Measurements from ENCODE around the gene KDM1B. TPM values are rescaled to one million over a fixed set of nuclear protein-coding genes. Genes with fewer than 3 reads are reported as not detected.

The KDM1B gene
- polyA plus RNA-seq, 1 of the 3 experiments (the other 2 are of a cell fraction), result 9.4 TPM

DNA sequence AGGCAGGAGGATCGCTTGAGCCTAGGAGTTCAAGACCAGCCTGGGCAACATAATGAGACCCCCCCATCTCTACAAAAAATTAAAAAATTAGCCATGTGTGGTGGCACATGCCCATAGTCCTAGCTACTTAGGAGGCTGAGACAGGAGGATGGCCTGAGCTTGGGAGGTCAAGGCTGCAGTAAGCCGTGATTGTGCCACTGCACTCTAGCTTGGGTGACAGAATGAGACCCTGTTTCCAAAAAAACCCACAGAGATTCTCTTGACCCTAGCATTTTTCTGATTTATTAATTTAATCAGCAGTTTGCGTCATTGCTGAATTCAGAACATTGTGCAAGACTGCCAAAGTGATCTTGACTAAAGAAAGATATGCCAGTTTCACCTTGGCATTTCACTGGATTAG is 36.8 kb downstream of the KDM1B start:
- POLR2A ChIA-PET, result no interaction called here
- Histone ChIP-seq H3K9ac (no peak overlapping the region), H3K9me2 (no peaks in the 10 kb centered on the region), H3K4me2 (no peak overlapping the region), H3K4me1 (ENCODE audit: control insufficient read depth in 1 of 2, insufficient read depth in 2 of 2, low read depth in 1 of 2, low read length in 1 of 2) (no peaks in the 10 kb centered on the region), H2AFZ (ENCODE audit: low read depth) (no peak overlapping the region), H4K20me1 (ENCODE audit: insufficient read depth) (no peaks in the 10 kb centered on the region), H3K27me3 (ENCODE audit: insufficient read depth) (no peaks in the 10 kb centered on the region), H3K9me3 (no peaks in the 10 kb centered on the region), H3K36me3 (replicated peaks in 1 of 2; ENCODE audit: control insufficient read depth in 1 of 2, insufficient read depth in 2 of 2, low read length in 1 of 2) (peaks cover 0 to 3% of the 10 kb centered on the region in 2 experiments), H3K27ac (ENCODE audit: low read depth in 2 of 2, low read length in 1 of 2) (no peak overlapping the region), H3F3A (replicated peaks; ENCODE audit: insufficient read depth) (no peaks in the 10 kb centered on the region), H3K79me2 (ENCODE audit: insufficient read depth) (no peaks in the 10 kb centered on the region), H3K4me3 (ENCODE audit: low read depth in 2 of 2, low read length in 1 of 2) (no peak overlapping the region)
- WGBS (ENCODE audit: low lambda C conversion rate), result 94% methylated on average over 3 of the region's 3 CpGs
- TF ChIP-seq, protein P1, sequence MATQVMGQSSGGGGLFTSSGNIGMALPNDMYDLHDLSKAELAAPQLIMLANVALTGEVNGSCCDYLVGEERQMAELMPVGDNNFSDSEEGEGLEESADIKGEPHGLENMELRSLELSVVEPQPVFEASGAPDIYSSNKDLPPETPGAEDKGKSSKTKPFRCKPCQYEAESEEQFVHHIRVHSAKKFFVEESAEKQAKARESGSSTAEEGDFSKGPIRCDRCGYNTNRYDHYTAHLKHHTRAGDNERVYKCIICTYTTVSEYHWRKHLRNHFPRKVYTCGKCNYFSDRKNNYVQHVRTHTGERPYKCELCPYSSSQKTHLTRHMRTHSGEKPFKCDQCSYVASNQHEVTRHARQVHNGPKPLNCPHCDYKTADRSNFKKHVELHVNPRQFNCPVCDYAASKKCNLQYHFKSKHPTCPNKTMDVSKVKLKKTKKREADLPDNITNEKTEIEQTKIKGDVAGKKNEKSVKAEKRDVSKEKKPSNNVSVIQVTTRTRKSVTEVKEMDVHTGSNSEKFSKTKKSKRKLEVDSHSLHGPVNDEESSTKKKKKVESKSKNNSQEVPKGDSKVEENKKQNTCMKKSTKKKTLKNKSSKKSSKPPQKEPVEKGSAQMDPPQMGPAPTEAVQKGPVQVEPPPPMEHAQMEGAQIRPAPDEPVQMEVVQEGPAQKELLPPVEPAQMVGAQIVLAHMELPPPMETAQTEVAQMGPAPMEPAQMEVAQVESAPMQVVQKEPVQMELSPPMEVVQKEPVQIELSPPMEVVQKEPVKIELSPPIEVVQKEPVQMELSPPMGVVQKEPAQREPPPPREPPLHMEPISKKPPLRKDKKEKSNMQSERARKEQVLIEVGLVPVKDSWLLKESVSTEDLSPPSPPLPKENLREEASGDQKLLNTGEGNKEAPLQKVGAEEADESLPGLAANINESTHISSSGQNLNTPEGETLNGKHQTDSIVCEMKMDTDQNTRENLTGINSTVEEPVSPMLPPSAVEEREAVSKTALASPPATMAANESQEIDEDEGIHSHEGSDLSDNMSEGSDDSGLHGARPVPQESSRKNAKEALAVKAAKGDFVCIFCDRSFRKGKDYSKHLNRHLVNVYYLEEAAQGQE (IDR thresholded peaks at IDR 0.05; ENCODE audit: low read depth, low read length), result no peak
- no peak for TF ChIP-seq FOXJ3 (CRISPR knock-in tag; IDR thresholded peaks at IDR 0.05)
- TF ChIP-seq CHD2 (IDR thresholded peaks at IDR 0.05; ENCODE audit: low read length, partially characterized antibody), result no peak
- no peak for TF ChIP-seq GABPA (IDR thresholded peaks at IDR 0.05; ENCODE audit: low read depth)
- no peak for TF ChIP-seq EP300 (IDR thresholded peaks at IDR 0.05; ENCODE audit: borderline replicate concordance in 1 of 2, low read depth in 1 of 2, low read length in 1 of 2)
- TF ChIP-seq SMC3 (IDR thresholded peaks at IDR 0.05; ENCODE audit: low read depth, low read length), result no peak
- TF ChIP-seq, protein P2, sequence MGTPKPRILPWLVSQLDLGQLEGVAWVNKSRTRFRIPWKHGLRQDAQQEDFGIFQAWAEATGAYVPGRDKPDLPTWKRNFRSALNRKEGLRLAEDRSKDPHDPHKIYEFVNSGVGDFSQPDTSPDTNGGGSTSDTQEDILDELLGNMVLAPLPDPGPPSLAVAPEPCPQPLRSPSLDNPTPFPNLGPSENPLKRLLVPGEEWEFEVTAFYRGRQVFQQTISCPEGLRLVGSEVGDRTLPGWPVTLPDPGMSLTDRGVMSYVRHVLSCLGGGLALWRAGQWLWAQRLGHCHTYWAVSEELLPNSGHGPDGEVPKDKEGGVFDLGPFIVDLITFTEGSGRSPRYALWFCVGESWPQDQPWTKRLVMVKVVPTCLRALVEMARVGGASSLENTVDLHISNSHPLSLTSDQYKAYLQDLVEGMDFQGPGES (IDR thresholded peaks at IDR 0.05; ENCODE audit: low read depth, low read length), result no peak
- TF ChIP-seq FOXM1 (IDR thresholded peaks at IDR 0.05; ENCODE audit: low read depth), result no peak
- CTCF ChIA-PET, result interaction anchor here (0.6 kb wide), 1 partner anchor 27 kb away, joined by 3 read pairs; no protein-coding TSS in a partner anchor
- DNase-seq, result no peak

- Histone ChIP-seq H3F3A (replicated peaks; ENCODE audit: insufficient read depth) (no peaks in the 10 kb centered on the region), H3K27me3 (ENCODE audit: insufficient read depth) (no peaks in the 10 kb centered on the region), H4K20me1 (ENCODE audit: insufficient read depth) (no peaks in the 10 kb centered on the region), H3K4me1 (ENCODE audit: control insufficient read depth in 1 of 2, insufficient read depth in 2 of 2, low read depth in 1 of 2, low read length in 1 of 2) (no peaks in the 10 kb centered on the region), H3K9me3 (no peaks in the 10 kb centered on the region), H3K79me2 (ENCODE audit: insufficient read depth) (no peaks in the 10 kb centered on the region), H3K36me3 (replicated peaks in 1 of 2; ENCODE audit: control insufficient read depth in 1 of 2, insufficient read depth in 2 of 2, low read length in 1 of 2) (peaks cover 0 to 5% of the 10 kb centered on the region in 2 experiments), H3K9ac (no peak overlapping the region), H2AFZ (ENCODE audit: low read depth) (no peak overlapping the region), H3K4me3 (ENCODE audit: low read depth in 2 of 2, low read length in 1 of 2) (no peak overlapping the region), H3K9me2 (no peaks in the 10 kb centered on the region), H3K4me2 (no peak overlapping the region), H3K27ac (ENCODE audit: low read depth in 2 of 2, low read length in 1 of 2) (no peak overlapping the region)
- over 99% methylated on average over 6 of the region's 6 CpGs for WGBS (ENCODE audit: low lambda C conversion rate)
- POLR2A ChIA-PET, result interaction anchor here (0.6 kb wide), 1 partner anchor 17 kb away, joined by 3 read pairs; no protein-coding TSS in a partner anchor
- CTCF ChIA-PET, result interaction anchor here (1.1 kb wide), 1 partner anchor 9 kb away, joined by 3 read pairs; no protein-coding TSS in a partner anchor
- DNase-seq, result no peak
- TF ChIP-seq FOSL2 (IDR thresholded peaks at IDR 0.05; ENCODE audit: borderline replicate concordance, low read depth) (no peak), CHD2 (IDR thresholded peaks at IDR 0.05; ENCODE audit: low read length, partially characterized antibody) (no peak), TAF1 (IDR thresholded peaks at IDR 0.05; ENCODE audit: borderline replicate concordance, low read depth, low read length) (no peak), GATA2 (CRISPR knock-in tag; IDR thresholded peaks at IDR 0.05) (no peak), MEF2A (IDR thresholded peaks at IDR 0.05; ENCODE audit: borderline replicate concordance, low read depth) (no peak), FOXM1 (IDR thresholded peaks at IDR 0.05; ENCODE audit: low read depth) (no peak), PBX3 (IDR thresholded peaks at IDR 0.05) (no peak), NRF1 (IDR thresholded peaks at IDR 0.05; ENCODE audit: low read depth, low read length) (no peak), CTCF (IDR thresholded peaks at IDR 0.05) (no peak)
- TF ChIP-seq, protein P1 (IDR thresholded peaks at IDR 0.05; ENCODE audit: low read depth, low read length), result no peak
Observed at GRCh38 chr6:18203786-18204185, 48.6 kb downstream of the KDM1B start.

Measured in SK-N-SH (cell line).